CD4-positive, alpha-beta memory T cell (primary cell): ENCODE data around the gene MYCBPAP. TPM values are rescaled to one million over a fixed set of nuclear protein-coding genes. Genes with fewer than 3 reads are reported as not detected.

Experiments used
- CTCF ChIA-PET: fragments of 350-600 bp; sonication (Branson Sonifier 250); formaldehyde crosslinking; loops from one replicate; lab custom pipeline; 2021; ENCODE audit warnings: inconsistent platforms; ENCODE audit not compliant: partially characterized antibody; lab: Charles Lee
- POLR2A ChIA-PET: fragments of 350-600 bp; sonication (Branson Sonifier 250); formaldehyde crosslinking; loops from one replicate; lab custom pipeline; 2021; ENCODE audit not compliant: partially characterized antibody; lab: Charles Lee
- DNase-seq, 5 donors: peaks; one replicate each; pipeline versions ENCODE4 v3.0.0 to v3.0.0-alpha.2; 2020 to 2022; ENCODE audit warnings: mixed read lengths in 1 of 5
- H3K27ac ChIP-seq: one replicate; pipeline ENCODE4 v1.7.0; 2013; ENCODE audit warnings: low read depth, low read length
- H3K27me3 ChIP-seq: 2 replicates; pipeline ENCODE4 v1.7.0; 2013; ENCODE audit warnings: mild to moderate bottlenecking, low read length, moderate library complexity; ENCODE audit not compliant: insufficient read depth
- H3K36me3 ChIP-seq: 2 replicates; pipeline ENCODE4 v1.7.0; 2013; ENCODE audit warnings: mild to moderate bottlenecking, low read length, moderate library complexity; ENCODE audit not compliant: insufficient read depth
- H3K4me1 ChIP-seq: 2 replicates; pipeline ENCODE4 v1.7.0; 2013; ENCODE audit warnings: mild to moderate bottlenecking, low read length, moderate library complexity; ENCODE audit not compliant: insufficient read depth
- H3K4me3 ChIP-seq, 2 donors: one replicate each; pipeline ENCODE4 v1.7.0; 2013; ENCODE audit warnings: low read length in 2 of 2, mild to moderate bottlenecking in 1 of 2
- H3K9me3 ChIP-seq, 2 donors: one replicate each; pipeline ENCODE4 v1.7.0; 2013; ENCODE audit warnings: low read length in 2 of 2, control low read depth in 1 of 2; ENCODE audit not compliant: control insufficient read depth in 1 of 2
- H3K27ac Mint-ChIP-seq, 7 donors: one replicate each; pipeline ENCODE4 v1.8.0; 2020 to 2021; ENCODE audit warnings: mixed read lengths in 7 of 7, mild to moderate bottlenecking in 6 of 7, inconsistent platforms in 3 of 7, moderate library complexity in 3 of 7
- H3K27me3 Mint-ChIP-seq, 2 donors: one replicate each; pipeline ENCODE4 v1.8.0; 2020 to 2021; ENCODE audit warnings: mixed read lengths in 2 of 2
- H3K36me3 Mint-ChIP-seq, 2 donors: one replicate each; pipeline ENCODE4 v1.8.0; 2020 to 2021; ENCODE audit warnings: mixed read lengths in 2 of 2, inconsistent platforms in 1 of 2, mild to moderate bottlenecking in 1 of 2
- H3K4me1 Mint-ChIP-seq, 4 donors: one replicate each; pipeline ENCODE4 v1.8.0; 2020 to 2021; ENCODE audit warnings: mixed read lengths in 4 of 4, mild to moderate bottlenecking in 1 of 4
- H3K4me3 Mint-ChIP-seq, 8 donors: one replicate each; pipeline ENCODE4 v1.8.0; 2020 to 2021; ENCODE audit warnings: mixed read lengths in 8 of 8, mild to moderate bottlenecking in 7 of 8, moderate library complexity in 6 of 8, inconsistent platforms in 3 of 8
- H3K9me3 Mint-ChIP-seq, 8 donors: one replicate each; pipeline ENCODE4 v1.8.0; 2020 to 2021; ENCODE audit warnings: mixed read lengths in 8 of 8, mild to moderate bottlenecking in 5 of 8, inconsistent platforms in 3 of 8, moderate library complexity in 1 of 8
- intact Hi-C: fragments of 100-400 bp; cut with micrococcal nuclease; formaldehyde crosslinking; loops from one replicate; pipeline ENCODE4 v1.15.1; 2023
- polyA plus RNA-seq, 2 donors: library from polyadenylated mRNA; unstranded; fragments of 300-500 nt; fragmentation: Illumina TruSeq; gene quantifications; one replicate each; pipeline ENCODE4 v1.2.3, GENCODE V29; 2021
- total RNA-seq, 2 experiments: library from RNA; stranded (reverse); gene quantifications; one replicate each; pipeline ENCODE4 v1.2.3, GENCODE V29; 2021

MYCBPAP gene
- total and polyA plus RNA-seq, 4 experiments from 2014 or later = 0.24 to 6.8 (median 5.3) TPM; not detected in 1

GRCh38 chr17:50477976-50478375 is 30.3 kb upstream of the MYCBPAP start:
- H3K27ac ChIP-seq = peak overlapping the region; percentile 74
- intact Hi-C loops = loop anchor here (1.0 to 5.0 kb wide), 8 partner anchors 23 to 229 kb away; partner anchors contain the start of genes ACSF2, ANKRD40, LRRC59 and MYCBPAP
- peak overlapping the region; percentile 70 to 92 (median 78) for H3K4me3 Mint-ChIP-seq
- H3K27me3 Mint-ChIP-seq = peaks cover 3 to 4% of the 10 kb centered on the region in 2 donors
- ChIA-PET POLR2A (interaction anchor here (1.7 to 2.0 kb wide), 2 partner anchors 51 to 82 kb away, joined by 5 to 21 read pairs; partner anchors contain the start of genes ACSF2 and LRRC59), CTCF (interaction anchor here (0.7 to 2.4 kb wide), 5 partner anchors 10 to 116 kb away, joined by 3 to 30 read pairs (median 20); partner anchors contain the start of gene LRRC59)
- no peaks in the 10 kb centered on the region for H3K9me3 Mint-ChIP-seq
- no peaks in the 10 kb centered on the region for H3K9me3 ChIP-seq
- H3K27ac Mint-ChIP-seq = peak overlapping the region; percentile 83 to 92 (median 88)
- peaks cover 19% of the 10 kb centered on the region for H3K4me1 ChIP-seq
- H3K27me3 ChIP-seq = no peaks in the 10 kb centered on the region
- peaks cover 15 to 30% (median 22%) of the 10 kb centered on the region in 4 donors for H3K4me1 Mint-ChIP-seq
- DNase-seq = no peak
- H3K4me3 ChIP-seq = peak overlapping the region; percentile 36 to 78
- H3K36me3 ChIP-seq = peaks cover 5% of the 10 kb centered on the region
- H3K36me3 Mint-ChIP-seq = peaks cover 0 to 18% of the 10 kb centered on the region in 2 donors

DNA sequence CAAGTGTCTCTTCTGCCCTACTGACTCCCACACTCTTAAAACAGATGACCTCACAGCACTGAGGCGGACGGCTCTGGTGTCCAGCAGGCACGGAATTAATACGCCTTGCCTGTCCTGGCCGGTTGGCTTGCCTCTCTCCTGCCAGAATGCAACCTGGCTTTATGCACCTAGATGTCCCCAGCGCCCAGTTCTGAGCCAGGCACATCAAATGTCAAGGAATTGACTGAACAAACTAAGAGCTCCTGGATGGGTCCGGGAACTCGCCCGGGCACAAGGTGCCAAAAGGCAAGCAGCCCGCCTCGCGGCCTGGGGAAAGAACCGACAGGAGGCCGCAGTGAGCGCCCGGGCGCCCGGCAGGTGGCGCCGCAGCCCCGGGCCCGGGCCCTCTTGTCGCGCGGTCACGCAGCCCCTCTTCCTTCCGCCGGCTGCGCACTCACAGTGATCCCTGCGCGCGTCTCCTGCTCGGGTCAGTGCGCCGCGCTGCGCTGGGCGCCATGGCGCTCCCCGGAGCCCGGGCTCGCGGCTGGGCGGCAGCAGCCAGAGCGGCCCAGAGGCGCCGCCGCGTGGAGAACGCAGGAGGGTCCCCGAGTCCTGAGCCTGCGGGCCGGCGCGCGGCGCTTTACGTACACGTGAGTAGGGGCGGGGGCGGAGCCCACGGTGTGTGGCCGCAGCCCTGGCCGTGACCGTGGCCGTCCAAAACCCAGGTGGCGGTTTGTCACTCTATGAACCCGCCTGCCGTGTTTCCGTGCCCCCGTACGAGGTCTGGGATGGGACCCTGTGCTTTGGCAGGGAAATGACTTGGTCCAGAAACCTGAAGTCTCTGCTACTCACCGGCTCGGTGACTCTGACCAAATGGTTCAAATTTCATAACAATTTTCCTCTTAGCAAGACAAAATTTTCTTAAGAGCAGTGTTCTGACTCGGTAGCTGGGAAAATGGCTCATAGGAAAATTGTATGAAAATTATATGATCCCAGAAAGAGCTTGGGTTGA is 29.6 kb upstream of the MYCBPAP start, which contains the start of gene RSAD1:
Gene RSAD1 (plus strand): TSS at position 470 of the 991 bp plus-strand sequence. CDS start 25 bp downstream, at position 495.
- POLR2A ChIA-PET = interaction anchor here (1.0 to 2.0 kb wide), 8 partner anchors 26 to 301 kb away, joined by 3 to 21 read pairs (median 4); partner anchors contain the start of genes ACSF2, LRRC59, LUC7L3 and XYLT2
- peaks cover 10% of the 10 kb centered on the region for H3K36me3 ChIP-seq
- H3K9me3 ChIP-seq = no peaks in the 10 kb centered on the region
- H3K9me3 Mint-ChIP-seq = no peaks in the 10 kb centered on the region
- H3K4me3 ChIP-seq = peak within 1 kb of the TSS; percentile 78 to 84
- H3K4me1 Mint-ChIP-seq = peaks cover 15 to 30% (median 22%) of the 10 kb centered on the region in 4 donors
- peak within 1 kb of the TSS; percentile 85 to 92 (median 90) for H3K4me3 Mint-ChIP-seq
- peaks cover 19% of the 10 kb centered on the region for H3K4me1 ChIP-seq
- peak within 1 kb of the TSS; percentile 74 for H3K27ac ChIP-seq
- peak; percentile 81 to 84 (median 83) for DNase-seq
- H3K36me3 Mint-ChIP-seq = peaks cover 0 to 23% of the 10 kb centered on the region in 2 donors
- H3K27me3 Mint-ChIP-seq = peaks cover 3 to 4% of the 10 kb centered on the region in 2 donors
- no peaks in the 10 kb centered on the region for H3K27me3 ChIP-seq
- peak within 1 kb of the TSS; percentile 89 to 92 (median 89) for H3K27ac Mint-ChIP-seq
- CTCF ChIA-PET = interaction anchor here (0.7 to 2.4 kb wide), 16 partner anchors 11 to 217 kb away, joined by 3 to 30 read pairs (median 5); partner anchors contain the start of gene LRRC59
- intact Hi-C loops = loop anchor here (1.0 to 5.0 kb wide), 8 partner anchors 23 to 229 kb away; partner anchors contain the start of genes ACSF2, ANKRD40, LRRC59 and MYCBPAP

DNA sequence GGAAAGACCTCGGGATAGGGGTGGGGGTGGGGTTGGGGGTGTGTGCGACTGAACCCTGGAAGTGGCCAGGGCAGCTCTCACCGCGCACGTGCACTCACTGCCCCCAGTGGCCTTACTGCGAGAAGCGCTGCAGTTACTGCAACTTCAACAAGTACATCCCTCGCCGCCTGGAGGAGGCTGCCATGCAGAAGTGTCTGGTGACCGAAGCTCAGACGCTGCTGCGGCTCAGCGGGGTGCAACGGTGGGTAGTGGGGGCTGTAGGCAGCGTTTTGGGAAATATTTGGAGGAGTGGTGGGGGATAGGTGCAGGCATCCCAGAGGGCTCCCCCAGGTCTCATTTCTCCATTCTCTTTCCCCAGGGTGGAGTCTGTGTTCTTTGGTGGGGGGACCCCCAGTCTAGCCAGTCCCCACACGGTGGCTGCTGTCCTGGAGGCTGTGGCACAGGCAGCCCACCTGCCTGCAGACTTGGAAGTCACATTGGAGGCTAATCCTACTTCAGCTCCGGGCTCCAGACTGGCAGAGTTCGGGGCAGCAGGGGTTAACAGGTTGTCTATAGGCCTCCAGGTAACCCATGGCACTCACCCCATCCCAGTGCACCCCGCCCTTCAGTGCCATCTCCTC is 28.6 kb upstream of the MYCBPAP start:
- no peaks in the 10 kb centered on the region for H3K9me3 ChIP-seq
- peak overlapping the region; percentile 83 to 92 (median 90) for H3K4me3 Mint-ChIP-seq
- H3K27me3 Mint-ChIP-seq = peaks cover 3 to 4% of the 10 kb centered on the region in 2 donors
- no peaks in the 10 kb centered on the region for H3K27me3 ChIP-seq
- H3K9me3 Mint-ChIP-seq = no peaks in the 10 kb centered on the region
- DNase-seq = peak; percentile 45 to 75 (median 53)
- intact Hi-C loops = loop anchor here (2.0 to 5.0 kb wide), 3 partner anchors 53 to 228 kb away; partner anchors contain the start of genes ACSF2 and ANKRD40
- H3K4me3 ChIP-seq = peak overlapping the region; percentile 78 to 84
- ChIA-PET CTCF (interaction anchor here (0.7 to 2.4 kb wide), 15 partner anchors 10 to 216 kb away, joined by 3 to 30 read pairs (median 5); partner anchors contain the start of gene LRRC59), POLR2A (interaction anchor here (1.0 to 2.0 kb wide), 8 partner anchors 25 to 300 kb away, joined by 3 to 21 read pairs (median 4); partner anchors contain the start of genes ACSF2, LRRC59, LUC7L3 and XYLT2)
- peak overlapping the region; percentile 68 to 91 (median 89) for H3K27ac Mint-ChIP-seq
- peaks cover 20% of the 10 kb centered on the region for H3K36me3 ChIP-seq
- peaks cover 0 to 31% of the 10 kb centered on the region in 2 donors for H3K36me3 Mint-ChIP-seq
- peaks cover 19% of the 10 kb centered on the region for H3K4me1 ChIP-seq
- H3K27ac ChIP-seq = peak overlapping the region; percentile 74
- peaks cover 15 to 30% (median 22%) of the 10 kb centered on the region in 4 donors for H3K4me1 Mint-ChIP-seq

- H3K36me3 ChIP-seq = peaks cover 25% of the 10 kb centered on the region
- POLR2A ChIA-PET = interaction anchor here (1.0 to 2.0 kb wide), 5 partner anchors 24 to 239 kb away, joined by 4 to 21 read pairs (median 6); partner anchors contain the start of genes LRRC59 and LUC7L3
Observed at GRCh38 chr17:50480142-50480764, 28.0 kb upstream of the MYCBPAP start.

DNA sequence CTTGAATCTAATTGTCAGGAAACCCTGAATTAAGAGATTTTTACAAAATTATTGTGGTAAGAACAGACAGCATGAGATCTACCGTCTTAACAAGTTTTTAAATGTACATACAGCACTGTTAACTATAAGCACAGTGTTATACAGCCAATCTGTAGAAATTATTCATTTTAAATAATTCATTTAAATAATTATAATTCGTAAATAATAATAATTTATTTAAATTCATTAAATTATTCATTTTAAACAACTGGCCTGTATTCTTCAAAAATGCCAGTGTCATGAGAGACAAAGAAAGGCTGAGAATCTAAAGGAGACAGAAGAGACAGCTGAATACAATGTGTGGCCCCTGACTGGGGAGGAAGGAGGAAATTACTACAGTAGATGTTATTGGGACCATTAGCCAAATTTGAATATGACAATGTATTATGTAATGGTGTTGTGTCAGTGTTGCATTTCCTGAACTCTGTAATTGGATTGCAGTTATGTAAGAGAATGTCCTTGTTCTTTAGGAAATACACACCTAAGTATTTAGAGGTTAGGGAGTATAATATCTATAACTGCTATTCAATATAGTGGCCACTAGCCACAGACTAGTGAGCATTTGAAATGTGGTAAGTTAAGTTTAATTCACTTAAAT is 27.3 kb upstream of the MYCBPAP start:
- H3K27me3 ChIP-seq = no peaks in the 10 kb centered on the region
- Mint-ChIP-seq H3K27me3 (peaks cover 3 to 4% of the 10 kb centered on the region in 2 donors), H3K27ac (peak overlapping the region in 2 of 7 donors; percentile 27 to 57), H3K4me1 (peaks cover 15 to 30% (median 22%) of the 10 kb centered on the region in 4 donors), H3K9me3 (no peaks in the 10 kb centered on the region), H3K36me3 (peaks cover 4 to 44% of the 10 kb centered on the region in 2 donors), H3K4me3 (peak overlapping the region in 3 of 8 donors; percentile 21 to 31 (median 31))
- intact Hi-C loops = no loop called here
- H3K27ac ChIP-seq = no peak overlapping the region
- POLR2A ChIA-PET = no interaction called here
- peaks cover 32% of the 10 kb centered on the region for H3K36me3 ChIP-seq
- H3K4me1 ChIP-seq = peaks cover 19% of the 10 kb centered on the region
- no peak overlapping the region for H3K4me3 ChIP-seq
- CTCF ChIA-PET = interaction anchor here (0.6 to 4.7 kb wide), 4 partner anchors 22 to 301 kb away, joined by 3 to 32 read pairs (median 4); no protein-coding TSS in a partner anchor
- H3K9me3 ChIP-seq = no peaks in the 10 kb centered on the region
- DNase-seq = no peak

More at GRCh38 chr17:50480142-50480764, 28.0 kb upstream of the MYCBPAP start:
- Histone ChIP-seq H3K27ac (peak overlapping the region; percentile 9), H3K27me3 (no peaks in the 10 kb centered on the region), H3K4me1 (peaks cover 19% of the 10 kb centered on the region), H3K9me3 (no peaks in the 10 kb centered on the region), H3K4me3 (no peak overlapping the region)
- intact Hi-C loops = no loop called here
- peak overlapping the region; percentile 29 to 92 (median 88) for H3K4me3 Mint-ChIP-seq
- CTCF ChIA-PET = interaction anchor here (1.1 to 2.4 kb wide), 6 partner anchors 25 to 146 kb away, joined by 5 to 30 read pairs (median 6); partner anchors contain the start of gene LRRC59
- H3K4me1 Mint-ChIP-seq = peaks cover 15 to 30% (median 22%) of the 10 kb centered on the region in 4 donors
- H3K36me3 Mint-ChIP-seq = peaks cover 0 to 37% of the 10 kb centered on the region in 2 donors
- no peaks in the 10 kb centered on the region for H3K9me3 Mint-ChIP-seq
- peak overlapping the region in 4 of 7 donors; percentile 35 to 89 (median 52) for H3K27ac Mint-ChIP-seq
- no peak for DNase-seq
- peaks cover 3 to 4% of the 10 kb centered on the region in 2 donors for H3K27me3 Mint-ChIP-seq
